NAMALWA (cell line): ENCODE measurements around the gene PSME3.
"Not testable (repeated sequence)": the region's sequence is repeated elsewhere in the genome, so short reads cannot be mapped to it uniquely, and the experiment has no call there.

Experiments used
- DNase-seq: peaks from one replicate; pipeline ENCODE4 v3.0.0-alpha.2; 2015; ENCODE audit warnings: low spot score

The PSME3 gene

DNA sequence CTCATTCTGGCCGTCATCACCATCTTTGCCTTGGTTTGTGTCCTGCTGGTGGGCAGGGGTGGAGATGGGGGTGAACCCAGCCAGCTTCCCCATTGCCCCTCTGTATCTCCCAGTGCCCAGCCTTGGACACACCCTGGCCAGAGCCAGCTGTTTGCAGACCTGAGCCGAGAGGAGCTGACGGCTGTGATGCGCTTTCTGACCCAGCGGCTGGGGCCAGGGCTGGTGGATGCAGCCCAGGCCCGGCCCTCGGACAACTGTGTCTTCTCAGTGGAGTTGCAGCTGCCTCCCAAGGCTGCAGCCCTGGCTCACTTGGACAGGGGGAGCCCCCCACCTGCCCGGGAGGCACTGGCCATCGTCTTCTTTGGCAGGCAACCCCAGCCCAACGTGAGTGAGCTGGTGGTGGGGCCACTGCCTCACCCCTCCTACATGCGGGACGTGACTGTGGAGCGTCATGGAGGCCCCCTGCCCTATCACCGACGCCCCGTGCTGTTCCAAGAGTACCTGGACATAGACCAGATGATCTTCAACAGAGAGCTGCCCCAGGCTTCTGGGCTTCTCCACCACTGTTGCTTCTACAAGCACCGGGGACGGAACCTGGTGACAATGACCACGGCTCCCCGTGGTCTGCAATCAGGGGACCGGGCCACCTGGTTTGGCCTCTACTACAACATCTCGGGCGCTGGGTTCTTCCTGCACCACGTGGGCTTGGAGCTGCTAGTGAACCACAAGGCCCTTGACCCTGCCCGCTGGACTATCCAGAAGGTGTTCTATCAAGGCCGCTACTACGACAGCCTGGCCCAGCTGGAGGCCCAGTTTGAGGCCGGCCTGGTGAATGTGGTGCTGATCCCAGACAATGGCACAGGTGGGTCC, 18.4 kb downstream of the PSME3 start:
- DNase-seq: not testable (repeated sequence)

DNA sequence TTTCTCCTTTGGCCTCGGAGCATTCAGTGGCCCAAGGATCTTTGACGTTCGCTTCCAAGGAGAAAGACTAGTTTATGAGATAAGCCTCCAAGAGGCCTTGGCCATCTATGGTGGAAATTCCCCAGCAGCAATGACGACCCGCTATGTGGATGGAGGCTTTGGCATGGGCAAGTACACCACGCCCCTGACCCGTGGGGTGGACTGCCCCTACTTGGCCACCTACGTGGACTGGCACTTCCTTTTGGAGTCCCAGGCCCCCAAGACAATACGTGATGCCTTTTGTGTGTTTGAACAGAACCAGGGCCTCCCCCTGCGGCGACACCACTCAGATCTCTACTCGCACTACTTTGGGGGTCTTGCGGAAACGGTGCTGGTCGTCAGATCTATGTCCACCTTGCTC, 19.2 kb downstream of the PSME3 start:
- DNase-seq: no peak

DNA sequence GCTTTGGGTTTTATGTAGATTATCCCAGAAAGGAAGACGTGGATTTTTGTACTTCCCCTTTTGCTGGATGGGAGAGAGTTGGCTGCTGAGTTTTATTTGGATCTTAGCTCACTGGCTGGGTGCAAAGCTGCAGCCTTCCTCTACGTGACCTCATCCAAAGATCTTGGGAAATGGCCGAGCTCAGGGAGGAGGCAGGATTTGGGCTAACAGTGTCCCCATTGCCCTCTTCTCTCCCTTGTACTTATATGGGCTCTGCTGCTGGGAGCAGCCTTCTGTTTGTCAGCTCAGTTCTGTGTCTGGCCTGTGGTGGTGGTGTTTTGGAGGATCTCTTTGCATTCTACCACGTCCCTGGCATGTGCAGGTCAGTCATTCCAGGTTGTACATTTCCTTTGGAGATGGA, 19.8 kb downstream of the PSME3 start:
- no peak for DNase-seq

DNA sequence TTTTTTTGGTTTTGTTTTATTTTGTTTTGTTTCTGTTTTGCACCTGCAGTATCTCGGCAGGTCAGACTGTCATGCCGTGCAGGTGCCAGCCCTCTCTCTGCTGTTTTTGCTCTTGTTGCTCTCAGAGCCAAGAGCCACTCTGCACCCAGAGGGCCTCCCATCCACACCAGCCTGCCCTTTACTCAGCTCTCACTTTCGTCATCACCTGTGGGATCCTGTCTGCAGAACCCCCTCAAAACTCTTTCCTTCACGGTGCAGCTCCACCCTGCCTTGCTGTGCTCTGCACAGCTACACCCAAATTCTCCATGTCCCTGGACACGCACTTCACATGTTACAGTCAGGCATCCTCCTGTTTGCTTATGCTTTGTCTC, 20.4 kb downstream of the PSME3 start:
- DNase-seq: peak; percentile 24

DNA sequence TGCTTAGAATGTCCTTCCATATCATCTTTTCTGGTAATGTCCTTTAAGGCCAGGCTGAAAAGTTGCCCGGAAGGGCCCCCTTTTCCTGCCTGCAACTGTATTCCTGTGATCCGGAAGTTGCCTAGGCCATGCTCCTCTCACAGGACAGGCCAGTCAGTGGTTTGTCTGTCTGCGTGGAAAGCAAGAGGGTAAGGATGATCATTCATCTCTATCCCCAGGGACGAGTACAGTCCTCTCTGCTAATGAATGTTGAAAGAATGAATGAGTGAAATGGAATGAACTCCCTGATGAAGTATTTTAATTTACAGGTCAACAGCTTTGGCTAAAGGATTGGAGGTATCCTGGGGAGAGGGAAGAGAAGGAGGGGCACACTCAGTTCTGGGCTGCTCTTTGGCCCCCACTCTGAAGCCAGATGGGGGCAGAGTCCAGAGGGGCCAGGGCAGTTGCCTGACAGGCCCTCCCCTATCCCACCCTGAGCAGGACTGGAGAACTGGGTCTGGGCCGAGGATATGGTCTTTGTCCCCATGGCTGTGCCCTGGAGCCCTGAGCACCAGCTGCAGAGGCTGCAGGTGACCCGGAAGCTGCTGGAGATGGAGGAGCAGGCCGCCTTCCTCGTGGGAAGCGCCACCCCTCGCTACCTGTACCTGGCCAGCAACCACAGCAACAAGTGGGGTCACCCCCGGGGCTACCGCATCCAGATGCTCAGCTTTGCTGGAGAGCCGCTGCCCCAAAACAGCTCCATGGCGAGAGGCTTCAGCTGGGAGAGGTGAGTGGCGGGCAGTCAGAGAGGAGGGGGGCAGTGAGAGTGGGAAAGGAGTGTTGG, 21.0 kb downstream of the PSME3 start:
- no peak for DNase-seq

DNA sequence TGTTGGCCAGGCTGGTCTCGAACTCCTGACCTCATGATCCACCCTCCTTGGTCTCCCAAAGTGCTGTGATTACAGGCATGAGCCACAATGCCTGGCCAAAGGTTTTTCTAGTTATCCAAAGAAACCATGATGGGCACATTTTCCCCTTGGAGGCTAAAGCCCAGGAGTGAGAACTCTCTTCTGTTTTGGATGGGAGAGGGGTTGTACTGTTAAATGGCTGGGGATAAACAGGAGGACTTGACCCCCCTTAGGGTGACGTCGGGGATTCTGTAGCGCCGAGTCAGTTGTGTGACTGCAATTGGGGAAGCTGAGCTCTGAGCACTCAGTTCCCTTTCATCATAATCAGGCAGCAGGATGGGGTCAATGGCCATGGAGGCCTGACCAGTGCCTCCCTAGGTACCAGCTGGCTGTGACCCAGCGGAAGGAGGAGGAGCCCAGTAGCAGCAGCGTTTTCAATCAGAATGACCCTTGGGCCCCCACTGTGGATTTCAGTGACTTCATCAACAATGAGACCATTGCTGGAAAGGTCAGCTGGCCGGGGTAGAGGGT, 21.9 kb downstream of the PSME3 start:
- no peak for DNase-seq

DNA sequence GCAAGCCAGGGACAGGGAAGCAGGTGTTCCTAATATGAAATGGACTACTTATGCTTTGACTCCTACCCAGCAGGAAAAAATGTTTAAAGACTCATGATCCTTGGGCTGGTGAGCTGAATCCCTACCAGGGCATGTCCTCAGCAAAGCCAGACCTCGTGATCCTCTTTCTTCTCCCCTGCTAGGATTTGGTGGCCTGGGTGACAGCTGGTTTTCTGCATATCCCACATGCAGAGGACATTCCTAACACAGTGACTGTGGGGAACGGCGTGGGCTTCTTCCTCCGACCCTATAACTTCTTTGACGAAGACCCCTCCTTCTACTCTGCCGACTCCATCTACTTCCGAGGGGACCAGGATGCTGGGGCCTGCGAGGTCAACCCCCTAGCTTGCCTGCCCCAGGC, 22.9 kb downstream of the PSME3 start:
- not testable (repeated sequence) for DNase-seq

DNA sequence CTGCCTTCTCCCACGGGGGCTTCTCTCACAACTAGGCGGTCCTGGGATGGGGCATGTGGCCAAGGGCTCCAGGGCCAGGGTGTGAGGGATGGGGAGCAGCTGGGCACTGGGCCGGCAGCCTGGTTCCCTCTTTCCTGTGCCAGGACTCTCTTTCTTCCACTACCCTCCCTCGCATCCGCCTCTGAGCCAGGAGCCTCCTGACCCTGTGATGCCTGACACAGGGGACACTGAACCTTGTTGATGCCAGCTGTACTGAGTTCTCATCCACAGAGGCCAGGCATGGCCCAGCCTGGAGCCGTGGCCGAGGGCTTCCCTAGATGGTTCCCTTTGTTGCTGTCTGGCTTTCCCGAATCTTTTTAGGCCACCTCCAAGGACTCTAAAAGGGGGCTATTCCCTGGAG, 23.3 kb downstream of the PSME3 start:
- DNase-seq: not testable (repeated sequence)

DNA sequence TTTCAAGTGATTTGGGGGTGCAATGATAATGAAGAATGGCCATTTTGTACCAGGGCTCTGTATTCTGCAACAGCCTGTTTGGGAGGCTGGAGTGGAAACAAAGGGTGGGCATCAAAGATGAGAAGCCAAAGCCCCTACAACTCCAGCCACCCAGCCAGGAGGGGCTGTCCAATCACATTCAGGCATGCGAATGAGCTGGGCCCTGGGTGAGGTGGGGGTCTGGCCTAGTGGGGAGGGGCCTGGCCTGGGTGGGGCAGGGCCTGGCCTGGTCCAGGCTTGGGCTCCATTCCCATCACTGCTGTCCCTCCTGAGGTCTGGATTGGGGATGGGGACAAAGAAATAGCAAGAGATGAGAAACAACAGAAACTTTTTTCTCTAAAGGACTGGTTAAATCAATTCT, 24.2 kb downstream of the PSME3 start:
- no peak for DNase-seq

DNA sequence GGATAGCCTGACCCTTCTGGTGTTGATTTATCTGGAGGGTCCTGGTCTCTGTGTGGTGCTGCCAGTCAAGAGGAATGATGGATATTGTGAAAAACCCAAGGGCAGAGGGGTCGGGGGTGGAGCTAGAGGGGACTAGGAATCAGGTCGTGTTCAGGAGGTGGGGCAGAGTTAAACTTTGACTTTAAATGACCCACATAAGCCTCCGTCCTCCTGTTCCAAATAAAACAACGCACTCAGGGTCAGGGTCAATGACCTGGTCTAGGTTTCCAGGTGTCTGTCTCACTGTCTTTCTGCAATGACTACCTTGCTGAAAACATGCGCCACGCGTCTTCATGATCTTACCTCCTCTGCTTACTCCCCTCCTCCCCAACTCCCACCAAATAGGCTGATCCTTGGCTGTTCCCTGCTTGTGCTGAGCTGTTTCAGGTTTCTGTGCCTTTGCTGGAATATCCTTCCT, 32.5 kb downstream of the PSME3 start:
- DNase-seq: no peak

DNA sequence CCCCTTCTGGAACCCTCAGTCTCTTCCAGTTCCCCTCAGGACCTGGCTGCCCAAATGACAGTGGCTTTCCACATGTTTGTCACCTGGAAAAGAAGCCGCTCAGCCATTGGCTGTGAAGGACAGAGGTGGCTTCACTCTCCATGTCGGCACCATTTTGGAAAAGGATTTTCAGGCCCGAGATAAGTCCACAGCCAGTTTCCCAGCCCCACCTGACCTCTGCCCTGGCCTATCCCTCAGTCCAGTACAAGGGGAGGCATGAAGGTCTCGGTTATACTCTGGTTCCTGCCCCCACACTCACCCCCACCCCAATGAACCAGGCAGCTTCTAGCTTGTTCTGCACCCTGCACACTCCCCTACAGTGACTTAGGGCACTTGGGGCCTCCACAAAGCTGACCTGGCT, 33.0 kb downstream of the PSME3 start:
- no peak for DNase-seq

DNA sequence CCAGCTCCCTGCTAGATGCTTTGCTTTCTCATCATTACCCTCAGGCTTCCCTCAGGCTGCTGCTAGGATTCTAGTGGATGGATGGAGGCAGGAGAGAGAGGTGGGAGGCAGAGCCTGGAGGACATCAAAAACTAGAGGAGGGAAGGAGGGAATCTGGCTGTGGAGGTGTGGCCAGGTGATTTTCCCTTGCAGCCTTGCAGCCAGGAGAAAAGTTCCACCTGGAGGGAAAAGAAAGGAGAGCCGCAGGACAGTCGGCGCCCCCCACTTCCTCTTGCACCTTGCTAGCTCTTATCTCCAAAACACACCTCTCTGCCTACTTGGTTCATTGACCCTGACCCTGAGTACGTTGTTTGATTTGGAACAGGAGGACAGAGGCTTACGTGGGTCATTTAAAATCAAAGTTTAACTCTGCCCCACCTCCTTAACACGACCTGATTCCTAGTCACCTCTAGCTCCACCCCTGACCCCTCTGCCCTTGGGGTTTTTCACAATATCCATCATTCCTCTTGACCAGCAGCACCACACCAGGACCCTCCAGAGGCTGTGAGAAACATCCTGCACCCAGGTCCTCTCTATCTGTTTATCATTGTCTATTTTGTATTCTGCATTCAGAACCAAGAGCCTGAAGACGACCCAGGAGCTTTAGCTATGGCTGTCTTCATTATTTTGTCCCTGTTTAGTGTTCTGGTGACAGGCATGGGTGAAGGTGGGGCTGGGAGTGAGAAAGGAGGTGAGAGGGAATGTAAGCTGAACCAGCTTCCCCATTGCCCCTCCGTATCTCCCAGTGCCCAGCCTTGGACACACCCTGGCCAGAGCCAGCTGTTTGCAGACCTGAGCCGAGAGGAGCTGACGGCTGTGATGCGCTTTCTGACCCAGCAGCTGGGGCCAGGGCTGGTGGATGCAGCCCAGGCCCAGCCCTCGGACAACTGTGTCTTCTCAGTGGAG, 33.7 kb downstream of the PSME3 start:
- DNase-seq: no peak

DNA sequence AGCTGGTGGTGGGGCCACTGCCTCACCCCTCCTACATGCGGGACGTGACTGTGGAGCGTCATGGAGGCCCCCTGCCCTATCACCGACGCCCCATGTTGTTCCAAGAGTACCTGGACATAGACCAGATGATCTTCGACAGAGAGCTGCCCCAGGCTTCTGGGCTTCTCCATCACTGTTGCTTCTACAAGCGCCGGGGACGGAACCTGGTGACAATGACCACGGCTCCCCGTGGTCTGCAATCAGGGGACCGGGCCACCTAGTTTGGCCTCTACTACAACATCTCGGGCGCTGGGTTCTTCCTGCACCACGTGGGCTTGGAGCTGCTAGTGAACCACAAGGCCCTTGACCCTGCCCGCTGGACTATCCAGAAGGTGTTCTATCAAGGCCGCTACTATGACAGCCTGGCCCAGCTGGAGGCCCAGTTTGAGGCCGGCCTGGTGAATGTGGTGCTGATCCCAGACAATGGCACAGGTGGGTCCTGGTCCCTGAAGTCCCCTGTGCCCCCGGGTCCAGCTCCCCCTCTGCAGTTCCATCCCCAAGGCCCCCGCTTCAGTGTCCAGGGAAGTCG, 34.6 kb downstream of the PSME3 start:
- not testable (repeated sequence) for DNase-seq

DNA sequence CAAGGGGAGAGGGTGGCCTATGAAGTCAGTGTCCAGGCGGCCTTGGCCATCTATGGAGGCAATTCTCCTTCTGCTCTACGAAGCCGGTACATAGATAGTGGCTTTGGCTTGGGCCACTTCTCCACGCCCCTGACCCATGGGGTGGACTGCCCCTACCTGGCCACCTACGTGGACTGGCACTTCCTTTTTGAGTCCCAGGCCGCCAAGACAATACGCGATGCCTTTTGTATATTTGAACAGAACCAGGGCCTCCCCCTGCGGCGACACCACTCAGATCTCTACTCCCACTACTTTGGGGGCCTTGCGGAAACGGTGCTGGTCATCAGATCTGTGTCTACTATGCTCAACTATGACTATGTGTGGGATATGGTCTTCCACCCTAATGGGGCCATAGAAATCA, 35.1 kb downstream of the PSME3 start:
- no peak for DNase-seq

DNA sequence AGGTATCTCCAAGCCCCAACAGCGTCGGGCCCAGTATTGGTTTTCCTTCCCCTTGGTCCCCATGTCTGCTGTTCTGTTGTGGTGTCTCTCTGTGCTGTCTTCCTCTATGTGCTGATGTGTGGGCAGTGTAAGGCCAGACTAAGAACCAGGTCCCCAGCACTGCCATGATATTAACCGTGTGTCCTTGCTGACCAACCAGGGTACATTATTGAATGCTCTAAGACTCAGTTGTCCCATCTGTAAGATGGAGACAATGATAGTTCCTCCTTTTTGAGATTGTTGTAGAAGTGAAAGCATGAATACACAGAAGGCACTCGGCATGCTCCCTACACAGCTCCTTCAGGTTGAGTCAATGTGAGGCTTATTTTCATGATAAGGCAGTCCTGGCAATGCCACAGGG, 38.5 kb downstream of the PSME3 start:
- no peak for DNase-seq

DNA sequence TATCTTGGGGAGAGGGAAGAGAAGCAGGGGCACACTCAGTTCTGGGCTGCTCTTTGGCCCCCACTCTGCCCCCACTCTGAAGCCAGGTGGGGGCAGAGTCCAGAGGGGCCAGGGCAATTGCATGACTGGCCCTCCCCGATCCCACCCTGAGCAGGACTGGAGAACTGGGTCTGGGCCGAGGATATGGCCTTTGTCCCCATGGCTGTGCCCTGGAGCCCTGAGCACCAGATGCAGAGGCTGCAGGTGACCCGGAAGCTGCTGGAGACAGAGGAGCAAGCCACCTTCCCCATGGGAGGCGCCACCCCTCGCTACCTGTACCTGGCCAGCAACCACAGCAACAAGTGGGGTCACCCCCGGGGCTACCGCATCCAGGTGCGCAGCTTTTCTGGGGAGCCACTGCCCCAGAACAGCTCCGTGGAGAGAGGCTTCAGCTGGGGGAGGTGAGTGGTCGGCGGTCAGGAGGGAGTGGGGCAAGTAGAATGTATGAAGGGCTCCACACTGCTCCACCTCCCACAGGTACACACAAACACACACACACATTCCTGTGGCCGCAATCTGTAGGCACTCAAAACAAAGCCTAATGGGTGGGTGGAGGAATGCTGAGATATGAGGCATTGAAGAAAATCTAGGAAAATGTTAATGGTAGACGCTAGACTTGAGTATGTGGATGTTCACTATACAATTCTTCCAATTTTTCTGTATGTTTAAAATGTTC, 39.2 kb downstream of the PSME3 start:
- no peak for DNase-seq

DNA sequence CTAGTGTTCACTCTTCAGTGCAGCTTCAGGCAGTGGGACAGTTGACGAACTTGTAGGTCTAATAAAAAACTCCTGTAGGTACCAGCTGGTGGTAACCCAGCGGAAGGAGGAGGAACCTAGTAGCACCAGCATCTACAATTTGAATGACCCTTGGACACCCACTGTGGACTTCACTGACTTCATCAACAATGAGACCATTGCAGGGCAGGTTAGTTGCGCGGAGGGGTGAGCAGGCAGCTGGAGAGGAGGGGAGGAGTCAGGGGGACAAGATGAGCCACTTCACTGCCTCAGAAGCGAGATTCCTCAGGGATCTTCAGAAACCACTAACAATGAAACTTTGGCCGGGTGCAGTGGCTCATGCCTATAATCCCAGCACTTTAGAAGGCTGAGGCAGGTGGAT, 40.1 kb downstream of the PSME3 start:
- DNase-seq: peak; percentile 21

DNA sequence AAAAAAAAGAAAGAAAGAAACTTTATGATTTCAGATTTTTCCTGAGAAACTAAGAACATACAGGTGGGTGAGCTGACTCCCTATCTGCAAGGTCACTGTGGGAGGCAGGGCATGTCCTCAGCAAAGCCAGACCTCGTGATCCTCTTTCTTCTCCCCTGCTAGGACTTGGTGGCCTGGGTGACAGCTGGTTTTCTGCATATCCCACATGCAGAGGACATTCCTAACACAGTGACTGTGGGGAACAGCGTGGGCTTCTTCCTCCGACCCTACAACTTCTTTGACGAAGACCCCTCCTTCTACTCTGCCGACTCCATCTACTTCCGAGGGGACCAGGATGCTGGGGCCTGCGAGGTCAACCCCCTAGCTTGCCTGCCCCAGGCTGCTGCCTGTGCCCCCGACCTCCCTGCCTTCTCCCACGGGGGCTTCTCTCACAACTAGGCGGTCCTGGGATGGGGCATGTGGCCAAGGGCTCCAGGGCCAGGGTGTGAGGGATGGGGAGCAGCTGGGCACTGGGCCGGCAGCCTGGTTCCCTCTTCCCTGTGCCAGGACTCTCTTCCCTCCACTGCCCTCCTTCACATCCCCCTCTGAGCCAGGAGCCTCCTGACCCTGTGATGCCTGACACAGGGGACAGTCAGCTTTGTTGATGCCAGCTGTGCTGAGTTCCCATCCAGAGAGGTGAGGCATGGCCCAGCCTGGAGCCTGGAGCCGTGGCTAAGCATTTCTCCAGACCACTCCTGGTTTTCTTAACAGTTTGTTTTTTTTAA, 40.9 kb downstream of the PSME3 start:
- DNase-seq: not testable (repeated sequence)

DNA sequence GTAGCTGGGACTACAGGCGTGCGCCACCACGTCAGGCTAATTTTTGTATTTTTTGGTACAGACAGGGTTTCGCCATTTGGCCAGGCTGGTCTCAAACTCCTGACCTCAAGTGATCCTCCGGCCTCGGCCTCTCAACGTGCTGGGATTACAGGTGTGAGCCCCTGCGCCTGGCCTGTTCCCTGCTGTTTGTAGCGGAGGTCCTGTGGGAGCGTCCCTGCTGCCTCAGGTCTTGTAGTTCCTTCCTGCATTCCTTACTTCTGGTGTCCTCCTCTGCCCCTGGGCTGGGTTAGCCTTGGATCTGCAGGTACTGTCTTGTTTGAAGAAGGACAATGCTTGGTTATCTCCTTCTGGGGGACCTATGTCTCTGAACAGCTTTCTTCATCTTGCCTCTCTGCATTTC, 43.8 kb downstream of the PSME3 start:
- no peak for DNase-seq
